Measurements from ENCODE around the gene PDCD4. TPM values are rescaled to one million over a fixed set of nuclear protein-coding genes. Genes with fewer than 3 reads are reported as not detected.

PDCD4 gene
- total and polyA plus RNA-seq, 2 of the 13 experiments (the other 11 are each of a cell fraction or from before 2014, with no cell fraction given): 22.8 to 56.2 TPM

DNA sequence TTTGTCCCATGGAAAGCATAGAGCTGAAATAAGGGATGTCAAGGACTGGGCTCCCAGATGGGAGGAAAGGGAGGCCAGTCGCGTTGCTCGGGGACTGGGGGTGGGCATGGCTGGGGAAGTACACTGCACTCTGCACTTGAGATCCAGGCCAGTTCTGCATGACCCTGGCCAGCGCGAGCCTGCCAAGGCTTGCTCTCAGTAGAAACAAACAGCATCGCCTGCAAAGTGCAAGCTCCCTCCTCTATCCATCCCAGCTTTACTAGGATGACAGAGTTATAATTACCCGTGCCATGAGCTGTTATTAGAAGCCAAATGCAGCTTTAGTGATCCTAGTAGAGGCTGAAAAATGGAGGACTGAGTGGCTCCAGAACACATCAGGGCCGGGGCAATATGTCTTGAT, 43.9 kb upstream of the PDCD4 start:
- H2AFZ ChIP-seq (ENCODE audit: low read length): no peak overlapping the region
- no peaks in the 10 kb centered on the region; a peak in 2 of 5 replicates for H3K27me3 ChIP-seq (ENCODE audit: control insufficient read depth in 1 of 2, insufficient read depth in 2 of 2, low read length in 2 of 2)
- peaks cover 73% of the 10 kb centered on the region for H3K4me1 ChIP-seq (ENCODE audit: insufficient read depth, low read length)
- H3K9ac ChIP-seq (ENCODE audit: insufficient read depth, low read depth, low read length): no peak overlapping the region
- FAIRE-seq (no peak), DNase-seq (ENCODE audit: low spot score) (no peak), ATAC-seq (peak; percentile 81)
- H3K4me3 ChIP-seq (replicated peaks in 1 of 3; ENCODE audit: insufficient read depth in 1 of 3, low read depth in 2 of 3, low read length in 3 of 3): peak overlapping the region in 1 of 3 experiments; percentile 50; a peak in 2 of 6 replicates
- no peaks in the 10 kb centered on the region for H3K9me3 ChIP-seq (ENCODE audit: low read length)
- peak overlapping the region; percentile 68 for H3K4me2 ChIP-seq (ENCODE audit: low read depth, low read length)
- no peak overlapping the region for H3K27ac ChIP-seq (ENCODE audit: extremely low read length, insufficient read depth, low read length)
- 15% methylated on average over 5 of the region's 8 CpGs for WGBS (ENCODE audit: low lambda C conversion rate)
- no TSS peak for BruUV-seq (replicated peaks)
- intact Hi-C loops (cut with micrococcal nuclease; ENCODE audit: unreplicated experiment) (no loop called here), in situ Hi-C loops (cut with HindIII; ENCODE audit: extremely low pct_ligation_motif_present, low pct_unique_long_range_greater_than_20kb) (no loop called here)
- ChIA-PET CTCF (ENCODE audit: low intra/inter-chr PET ratio, low total read pairs) (no interaction called here), POLR2A (no interaction called here)
- H3K79me2 ChIP-seq (ENCODE audit: insufficient read depth, low read length): no peaks in the 10 kb centered on the region
- H3K36me3 ChIP-seq (replicated peaks in 1 of 2; ENCODE audit: control insufficient read depth in 1 of 2, insufficient read depth in 2 of 2, low read length in 2 of 2): no peaks in the 10 kb centered on the region
- H4K20me1 ChIP-seq (ENCODE audit: insufficient read depth, low read length): no peaks in the 10 kb centered on the region
- TF ChIP-seq FLYWCH1 (CRISPR knock-in tag; IDR thresholded peaks at IDR 0.05): no peak
- no peak for TF ChIP-seq SP140L (CRISPR knock-in tag; IDR thresholded peaks at IDR 0.05; ENCODE audit: borderline replicate concordance)
- TF ChIP-seq, protein P1, sequence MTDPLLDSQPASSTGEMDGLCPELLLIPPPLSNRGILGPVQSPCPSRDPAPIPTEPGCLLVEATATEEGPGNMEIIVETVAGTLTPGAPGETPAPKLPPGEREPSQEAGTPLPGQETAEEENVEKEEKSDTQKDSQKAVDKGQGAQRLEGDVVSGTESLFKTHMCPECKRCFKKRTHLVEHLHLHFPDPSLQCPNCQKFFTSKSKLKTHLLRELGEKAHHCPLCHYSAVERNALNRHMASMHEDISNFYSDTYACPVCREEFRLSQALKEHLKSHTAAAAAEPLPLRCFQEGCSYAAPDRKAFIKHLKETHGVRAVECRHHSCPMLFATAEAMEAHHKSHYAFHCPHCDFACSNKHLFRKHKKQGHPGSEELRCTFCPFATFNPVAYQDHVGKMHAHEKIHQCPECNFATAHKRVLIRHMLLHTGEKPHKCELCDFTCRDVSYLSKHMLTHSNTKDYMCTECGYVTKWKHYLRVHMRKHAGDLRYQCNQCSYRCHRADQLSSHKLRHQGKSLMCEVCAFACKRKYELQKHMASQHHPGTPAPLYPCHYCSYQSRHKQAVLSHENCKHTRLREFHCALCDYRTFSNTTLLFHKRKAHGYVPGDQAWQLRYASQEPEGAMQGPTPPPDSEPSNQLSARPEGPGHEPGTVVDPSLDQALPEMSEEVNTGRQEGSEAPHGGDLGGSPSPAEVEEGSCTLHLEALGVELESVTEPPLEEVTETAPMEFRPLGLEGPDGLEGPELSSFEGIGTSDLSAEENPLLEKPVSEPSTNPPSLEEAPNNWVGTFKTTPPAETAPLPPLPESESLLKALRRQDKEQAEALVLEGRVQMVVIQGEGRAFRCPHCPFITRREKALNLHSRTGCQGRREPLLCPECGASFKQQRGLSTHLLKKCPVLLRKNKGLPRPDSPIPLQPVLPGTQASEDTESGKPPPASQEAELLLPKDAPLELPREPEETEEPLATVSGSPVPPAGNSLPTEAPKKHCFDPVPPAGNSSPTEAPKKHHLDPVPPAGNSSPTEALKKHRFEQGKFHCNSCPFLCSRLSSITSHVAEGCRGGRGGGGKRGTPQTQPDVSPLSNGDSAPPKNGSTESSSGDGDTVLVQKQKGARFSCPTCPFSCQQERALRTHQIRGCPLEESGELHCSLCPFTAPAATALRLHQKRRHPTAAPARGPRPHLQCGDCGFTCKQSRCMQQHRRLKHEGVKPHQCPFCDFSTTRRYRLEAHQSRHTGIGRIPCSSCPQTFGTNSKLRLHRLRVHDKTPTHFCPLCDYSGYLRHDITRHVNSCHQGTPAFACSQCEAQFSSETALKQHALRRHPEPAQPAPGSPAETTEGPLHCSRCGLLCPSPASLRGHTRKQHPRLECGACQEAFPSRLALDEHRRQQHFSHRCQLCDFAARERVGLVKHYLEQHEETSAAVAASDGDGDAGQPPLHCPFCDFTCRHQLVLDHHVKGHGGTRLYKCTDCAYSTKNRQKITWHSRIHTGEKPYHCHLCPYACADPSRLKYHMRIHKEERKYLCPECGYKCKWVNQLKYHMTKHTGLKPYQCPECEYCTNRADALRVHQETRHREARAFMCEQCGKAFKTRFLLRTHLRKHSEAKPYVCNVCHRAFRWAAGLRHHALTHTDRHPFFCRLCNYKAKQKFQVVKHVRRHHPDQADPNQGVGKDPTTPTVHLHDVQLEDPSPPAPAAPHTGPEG (CRISPR knock-in tag; IDR thresholded peaks at IDR 0.05): no peak
- TF ChIP-seq RBM39 (IDR thresholded peaks at IDR 0.05; ENCODE audit: low read depth, low read length, poor library complexity, severe bottlenecking): no peak
- TF ChIP-seq ZFX (CRISPR knock-in tag; IDR thresholded peaks at IDR 0.05; ENCODE audit: low read depth): 0 out of 2 replicates have a peak, but pooled peaks have one; percentile 12
- no peak for TF ChIP-seq ZNF232 (CRISPR knock-in tag; IDR thresholded peaks at IDR 0.05; ENCODE audit: borderline replicate concordance)
- TF ChIP-seq STAT5B (CRISPR knock-in tag; IDR thresholded peaks at IDR 0.05): no peak
- no peak for TF ChIP-seq ZNF17 (CRISPR knock-in tag; IDR thresholded peaks at IDR 0.05)
- TF ChIP-seq ZSCAN30 (CRISPR knock-in tag; IDR thresholded peaks at IDR 0.05): no peak
- TF ChIP-seq, protein P2, sequence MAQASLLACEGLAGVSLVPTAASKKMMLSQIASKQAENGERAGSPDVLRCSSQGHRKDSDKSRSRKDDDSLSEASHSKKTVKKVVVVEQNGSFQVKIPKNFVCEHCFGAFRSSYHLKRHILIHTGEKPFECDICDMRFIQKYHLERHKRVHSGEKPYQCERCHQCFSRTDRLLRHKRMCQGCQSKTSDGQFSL (CRISPR knock-in tag; IDR thresholded peaks at IDR 0.05): no peak
- no peak for TF ChIP-seq ZNF777 (CRISPR knock-in tag; IDR thresholded peaks at IDR 0.05)
- TF ChIP-seq SALL1 (CRISPR knock-in tag; IDR thresholded peaks at IDR 0.05): 0 out of 2 replicates have a peak, but pooled peaks have one; percentile 17
- TF ChIP-seq MXI1 (IDR thresholded peaks at IDR 0.05; ENCODE audit: borderline replicate concordance, low read depth, low read length): no peak
- TF ChIP-seq, protein P3, sequence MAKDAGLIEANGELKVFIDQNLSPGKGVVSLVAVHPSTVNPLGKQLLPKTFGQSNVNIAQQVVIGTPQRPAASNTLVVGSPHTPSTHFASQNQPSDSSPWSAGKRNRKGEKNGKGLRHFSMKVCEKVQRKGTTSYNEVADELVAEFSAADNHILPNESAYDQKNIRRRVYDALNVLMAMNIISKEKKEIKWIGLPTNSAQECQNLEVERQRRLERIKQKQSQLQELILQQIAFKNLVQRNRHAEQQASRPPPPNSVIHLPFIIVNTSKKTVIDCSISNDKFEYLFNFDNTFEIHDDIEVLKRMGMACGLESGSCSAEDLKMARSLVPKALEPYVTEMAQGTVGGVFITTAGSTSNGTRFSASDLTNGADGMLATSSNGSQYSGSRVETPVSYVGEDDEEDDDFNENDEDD (CRISPR knock-in tag; IDR thresholded peaks at IDR 0.05; ENCODE audit: borderline replicate concordance): no peak
- TF ChIP-seq, protein P4, sequence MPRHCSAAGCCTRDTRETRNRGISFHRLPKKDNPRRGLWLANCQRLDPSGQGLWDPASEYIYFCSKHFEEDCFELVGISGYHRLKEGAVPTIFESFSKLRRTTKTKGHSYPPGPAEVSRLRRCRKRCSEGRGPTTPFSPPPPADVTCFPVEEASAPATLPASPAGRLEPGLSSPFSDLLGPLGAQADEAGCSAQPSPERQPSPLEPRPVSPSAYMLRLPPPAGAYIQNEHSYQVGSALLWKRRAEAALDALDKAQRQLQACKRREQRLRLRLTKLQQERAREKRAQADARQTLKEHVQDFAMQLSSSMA (CRISPR knock-in tag; IDR thresholded peaks at IDR 0.05): no peak
- no peak for TF ChIP-seq ZNF34 (CRISPR knock-in tag; IDR thresholded peaks at IDR 0.05; ENCODE audit: borderline replicate concordance)
- peak; percentile 48; the same call in 1 of the 2 replicates for TF ChIP-seq ZNF292 (CRISPR knock-in tag; IDR thresholded peaks at IDR 0.05; ENCODE audit: borderline replicate concordance, low read depth)
